ENCODE measurements around the gene NKX2-3.

- TF ChIP-seq CTCF (IDR thresholded peaks at IDR 0.05 in 4 of 5, conservative IDR thresholded peaks at IDR 0.05 in 1 of 5) (no peak), POLR2A (IDR thresholded peaks at IDR 0.05) (no peak)
These were observed 26.0 kb downstream of the NKX2-3 start for GRCh38 chr10:99558708-99559107.
